Suprapubic skin (tissue), 4 donors: ENCODE measurements around the gene DNAJC1. TPM values are rescaled to one million over a fixed set of nuclear protein-coding genes. Genes with fewer than 3 reads are reported as not detected.

Source experiments
- DNase-seq, 2 donors: peaks; one replicate each; pipeline ENCODE4 v3.0.0-alpha.2; 2019; ENCODE audit warnings: low spot score in 2 of 2
- H3K27ac ChIP-seq: fragments of 200-600 bp; sonication (generic); one replicate; pipeline ENCODE4 v1.5.1; 2019
- H3K27me3 ChIP-seq: fragments of 200-600 bp; sonication (generic); one replicate; pipeline ENCODE4 v1.5.1; 2019
- H3K36me3 ChIP-seq: fragments of 200-600 bp; sonication (generic); one replicate; pipeline ENCODE4 v1.5.1; 2019
- H3K4me1 ChIP-seq: fragments of 200-600 bp; sonication (generic); one replicate; pipeline ENCODE4 v1.5.1; 2019
- H3K4me3 ChIP-seq: fragments of 200-600 bp; sonication (generic); one replicate; pipeline ENCODE4 v1.5.1; 2019; ENCODE audit warnings: mild to moderate bottlenecking
- H3K9me3 ChIP-seq: fragments of 200-600 bp; sonication (generic); one replicate; pipeline ENCODE4 v1.5.1; 2019
- CTCF ChIP-seq, 2 donors: fragments of 200-600 bp in 1 of 2; fragments of 450-650 bp in 1 of 2; sonication (generic) in 1 of 2; IDR thresholded peaks; one replicate each; pipeline ENCODE4 v1.5.1; 2016 to 2019; ENCODE audit warnings: antibody characterized with exemption in 2 of 2, mild to moderate bottlenecking in 1 of 2, moderate library complexity in 1 of 2
- EP300 ChIP-seq: sonication (generic); formaldehyde crosslinking; IDR thresholded peaks from one replicate; pipeline ENCODE4 v1.6.1; 2017; ENCODE audit warnings: antibody characterized with exemption
- POLR2A ChIP-seq, 2 donors: fragments of 450-650 bp; IDR thresholded peaks; one replicate each; pipeline ENCODE4 v1.6.1; 2017; ENCODE audit warnings: antibody characterized with exemption in 2 of 2, mild to moderate bottlenecking in 2 of 2, moderate library complexity in 2 of 2
- POLR2AphosphoS5 ChIP-seq, 3 donors: sonication (generic); formaldehyde crosslinking; IDR thresholded peaks; one replicate each; pipeline ENCODE4 v1.6.1; 2017; ENCODE audit warnings: antibody characterized with exemption in 3 of 3
- WGBS: methylation state at CpG from one replicate; pipeline ENCODE4 v1.1.5; 2018; 5-methylcytosine and 5-hydroxymethylcytosine counted together
- total RNA-seq, 4 donors: library from RNA; depleted of rRNA; stranded (reverse); fragments of >200 nt; gene quantifications; one replicate each; pipeline ENCODE4 v1.1.0, GENCODE V29; 2016

The DNAJC1 gene
- total RNA-seq, 4 donors from 2014 or later = 30.6 to 70.0 (median 61.0) TPM

GRCh38 chr10:21759232-21759631 is 244.3 kb downstream of the DNAJC1 start:
- Histone ChIP-seq H3K4me1 (no peaks in the 10 kb centered on the region), H3K4me3 (no peak overlapping the region), H3K27ac (no peak overlapping the region), H3K9me3 (no peaks in the 10 kb centered on the region), H3K27me3 (no peaks in the 10 kb centered on the region), H3K36me3 (peaks cover 19% of the 10 kb centered on the region)
- WGBS = 96% methylated on average over 21 of the region's 21 CpGs
- TF ChIP-seq CTCF (IDR thresholded peaks at IDR 0.05) (no peak), POLR2AphosphoS5 (IDR thresholded peaks at IDR 0.05) (no peak), POLR2A (IDR thresholded peaks at IDR 0.05) (no peak), EP300 (no peak)
- DNase-seq = no peak

GRCh38 chr10:21758696-21759095 is 244.8 kb downstream of the DNAJC1 start:
- no peaks in the 10 kb centered on the region for H3K4me1 ChIP-seq
- peaks cover 19% of the 10 kb centered on the region for H3K36me3 ChIP-seq
- H3K4me3 ChIP-seq = no peak overlapping the region
- TF ChIP-seq POLR2AphosphoS5 (IDR thresholded peaks at IDR 0.05) (no peak), CTCF (IDR thresholded peaks at IDR 0.05) (no peak), POLR2A (IDR thresholded peaks at IDR 0.05) (no peak), EP300 (no peak)
- 93% methylated on average over 7 of the region's 7 CpGs for WGBS
- DNase-seq = no peak
- no peak overlapping the region for H3K27ac ChIP-seq
- H3K9me3 ChIP-seq = no peaks in the 10 kb centered on the region
- H3K27me3 ChIP-seq = no peaks in the 10 kb centered on the region

- 75% methylated on average over 14 of the region's 14 CpGs for WGBS
- no peak for TF ChIP-seq POLR2A (IDR thresholded peaks at IDR 0.05)
- TF ChIP-seq EP300 = no peak
- no peak for TF ChIP-seq CTCF (IDR thresholded peaks at IDR 0.05)
- TF ChIP-seq POLR2AphosphoS5 (IDR thresholded peaks at IDR 0.05) = no peak
These were observed 245.3 kb downstream of the DNAJC1 start for GRCh38 chr10:21758239-21758638.

GRCh38 chr10:21757185-21757901 is 246.2 kb downstream of the DNAJC1 start:
- Histone ChIP-seq H3K27me3 (no peaks in the 10 kb centered on the region), H3K4me1 (no peaks in the 10 kb centered on the region), H3K36me3 (peaks cover 19% of the 10 kb centered on the region), H3K4me3 (no peak overlapping the region), H3K9me3 (no peaks in the 10 kb centered on the region), H3K27ac (no peak overlapping the region)
- WGBS = 70% methylated on average over 7 of the region's 8 CpGs
- DNase-seq = no peak
- TF ChIP-seq CTCF (IDR thresholded peaks at IDR 0.05) (no peak), EP300 (no peak), POLR2AphosphoS5 (IDR thresholded peaks at IDR 0.05) (no peak), POLR2A (IDR thresholded peaks at IDR 0.05) (no peak)

More at GRCh38 chr10:21758239-21758638, 245.3 kb downstream of the DNAJC1 start:
- Histone ChIP-seq H3K27ac (no peak overlapping the region), H3K4me3 (no peak overlapping the region), H3K27me3 (no peaks in the 10 kb centered on the region), H3K9me3 (no peaks in the 10 kb centered on the region), H3K36me3 (peaks cover 19% of the 10 kb centered on the region), H3K4me1 (no peaks in the 10 kb centered on the region)
- no peak for DNase-seq

GRCh38 chr10:21756707-21757106 is 246.8 kb downstream of the DNAJC1 start:
- WGBS = 89% methylated on average over 12 of the region's 12 CpGs
- TF ChIP-seq CTCF (IDR thresholded peaks at IDR 0.05) = no peak
- TF ChIP-seq POLR2AphosphoS5 (IDR thresholded peaks at IDR 0.05) = no peak
- TF ChIP-seq POLR2A (IDR thresholded peaks at IDR 0.05) = no peak
- no peak for TF ChIP-seq EP300
- H3K27ac ChIP-seq = no peak overlapping the region
- no peak overlapping the region for H3K4me3 ChIP-seq
- no peaks in the 10 kb centered on the region for H3K9me3 ChIP-seq
- DNase-seq = no peak
- peaks cover 19% of the 10 kb centered on the region for H3K36me3 ChIP-seq
- no peaks in the 10 kb centered on the region for H3K27me3 ChIP-seq
- H3K4me1 ChIP-seq = no peaks in the 10 kb centered on the region
